Activated T-helper 1 cell treated with anti-CD3 and anti-CD28 coated beads, Interleukin-2, amount 50 U/mL, for 16 hours (primary cell): ENCODE measurements around the gene CHST2.
"Not testable (repeated sequence)": the region's sequence is repeated elsewhere in the genome, so short reads cannot be mapped to it uniquely, and the experiment has no call there.

Experiments used
- DNase-seq, 2 donors: peaks; one replicate each; pipeline ENCODE4 v3.0.0-alpha.2; 2020; ENCODE audit warnings: low read depth in 1 of 2, low spot score in 1 of 2

Gene CHST2

DNA sequence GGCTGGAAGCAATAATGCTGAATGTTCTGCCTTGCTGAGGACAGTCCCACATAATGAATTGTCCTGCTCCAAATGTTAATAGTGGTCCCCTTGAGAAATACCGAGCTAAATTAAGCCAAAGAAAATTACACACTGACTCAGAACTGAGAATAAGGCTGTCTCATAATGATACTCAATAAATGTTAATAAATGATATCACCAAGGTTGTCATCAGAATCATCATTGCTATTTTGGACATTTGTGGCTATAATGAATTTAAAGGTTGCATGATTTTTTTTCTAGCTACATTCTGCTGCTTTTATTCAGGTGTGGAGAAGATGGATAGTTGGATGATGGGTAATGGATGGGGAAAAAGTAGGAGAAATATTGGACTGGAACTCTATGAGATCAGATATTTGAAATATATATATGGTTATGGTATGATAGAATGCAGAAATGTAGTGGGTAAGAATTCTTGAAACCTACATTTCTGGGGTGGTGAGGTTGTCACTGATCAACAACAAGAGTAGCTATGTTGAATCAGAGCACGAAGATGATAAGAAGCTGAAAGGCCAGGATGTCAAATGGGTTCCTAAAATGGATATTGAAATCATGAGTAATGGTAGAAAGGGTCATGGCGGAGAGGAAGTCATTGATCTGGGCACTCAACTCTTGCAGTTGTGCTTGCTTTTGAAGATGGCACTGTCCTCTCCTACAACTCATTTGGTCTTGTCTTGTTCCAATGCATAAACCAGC, 12.8 kb downstream of the CHST2 start:
- DNase-seq, result no peak

- no peak for DNase-seq
These were observed 14.9 kb downstream of the CHST2 start for GRCh38 chr3:143134471-143134870.

- no peak for DNase-seq
These were observed 15.6 kb downstream of the CHST2 start for GRCh38 chr3:143135150-143135549.

GRCh38 chr3:143137435-143138036, 18.0 kb downstream of the CHST2 start:
- no peak for DNase-seq

- DNase-seq, result no peak
These were observed 19.4 kb downstream of the CHST2 start for GRCh38 chr3:143138953-143139352.

DNA sequence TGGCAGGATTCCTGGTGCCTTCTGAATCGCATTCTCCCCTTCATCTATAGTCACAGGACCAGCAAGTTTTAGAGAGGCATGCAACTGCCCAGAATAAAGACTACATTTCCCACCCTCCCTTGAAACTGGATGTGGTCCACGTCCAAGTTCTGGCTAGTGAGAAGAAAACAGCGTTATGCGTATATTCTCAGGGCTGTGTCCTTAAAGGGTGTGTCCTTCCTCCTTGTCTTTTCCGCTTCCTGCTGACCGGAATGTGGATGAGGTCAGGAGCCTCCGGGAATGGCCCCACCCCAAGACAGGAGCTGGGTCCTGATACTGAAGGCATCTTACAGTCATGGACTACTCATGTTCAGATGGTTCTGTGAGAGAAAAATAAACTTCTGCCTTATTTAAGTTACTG, 20.2 kb downstream of the CHST2 start:
- DNase-seq, result no peak

DNA sequence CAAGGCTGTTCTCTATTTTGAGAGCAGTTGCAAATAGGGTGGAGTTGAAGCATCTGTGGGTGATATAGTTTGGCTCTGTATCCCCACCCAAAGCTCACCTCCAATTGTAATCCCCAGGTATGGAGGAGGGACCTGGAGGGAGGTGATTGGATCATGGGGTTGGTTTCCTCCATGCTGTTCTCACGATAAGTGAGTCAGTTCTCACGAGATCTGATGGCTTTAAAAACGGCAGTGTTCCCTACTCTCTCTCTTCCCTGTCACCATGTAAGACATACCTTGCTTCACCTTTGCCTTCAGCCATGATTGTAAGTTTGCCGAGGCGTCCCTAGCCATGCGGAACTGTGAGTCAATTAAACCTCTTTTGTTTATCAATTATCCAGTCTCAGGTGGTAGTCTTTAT, 21.0 kb downstream of the CHST2 start:
- no peak for DNase-seq

- DNase-seq, result no peak
These were observed 22.8 kb downstream of the CHST2 start for GRCh38 chr3:143142354-143142753.

- DNase-seq, result no peak
These were observed 26.3 kb downstream of the CHST2 start for GRCh38 chr3:143145906-143146305.

- no peak for DNase-seq
These were observed 27.1 kb downstream of the CHST2 start for GRCh38 chr3:143146486-143147274.

DNA sequence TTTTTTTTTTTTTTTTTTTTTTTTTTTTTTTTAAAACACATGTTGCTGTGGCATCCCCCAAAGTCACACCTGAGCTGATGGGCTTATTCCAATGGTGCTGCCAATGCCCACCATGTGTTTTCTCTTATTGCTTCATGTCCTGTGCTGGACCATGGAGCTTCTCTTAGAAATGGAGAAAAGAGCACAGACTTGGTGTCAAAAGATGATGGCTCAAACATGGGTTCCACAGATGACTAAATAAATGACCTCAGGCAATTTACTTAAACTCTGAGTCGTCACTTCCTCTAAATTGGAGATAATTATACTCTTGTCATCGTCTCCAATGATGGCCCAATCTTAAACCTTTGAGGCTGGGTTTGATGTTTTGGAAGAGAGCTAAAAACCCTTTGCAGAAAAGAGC, 28.1 kb downstream of the CHST2 start:
- DNase-seq, result no peak

- no peak for DNase-seq
These were observed 30.5 kb downstream of the CHST2 start for GRCh38 chr3:143150071-143150470.

- no peak for DNase-seq
These were observed 31.6 kb downstream of the CHST2 start for GRCh38 chr3:143151004-143151731.

GRCh38 chr3:143152043-143152442, 32.5 kb downstream of the CHST2 start:
- DNase-seq, result no peak

- DNase-seq, result no peak
These were observed 36.2 kb downstream of the CHST2 start for GRCh38 chr3:143155756-143156155.

DNA sequence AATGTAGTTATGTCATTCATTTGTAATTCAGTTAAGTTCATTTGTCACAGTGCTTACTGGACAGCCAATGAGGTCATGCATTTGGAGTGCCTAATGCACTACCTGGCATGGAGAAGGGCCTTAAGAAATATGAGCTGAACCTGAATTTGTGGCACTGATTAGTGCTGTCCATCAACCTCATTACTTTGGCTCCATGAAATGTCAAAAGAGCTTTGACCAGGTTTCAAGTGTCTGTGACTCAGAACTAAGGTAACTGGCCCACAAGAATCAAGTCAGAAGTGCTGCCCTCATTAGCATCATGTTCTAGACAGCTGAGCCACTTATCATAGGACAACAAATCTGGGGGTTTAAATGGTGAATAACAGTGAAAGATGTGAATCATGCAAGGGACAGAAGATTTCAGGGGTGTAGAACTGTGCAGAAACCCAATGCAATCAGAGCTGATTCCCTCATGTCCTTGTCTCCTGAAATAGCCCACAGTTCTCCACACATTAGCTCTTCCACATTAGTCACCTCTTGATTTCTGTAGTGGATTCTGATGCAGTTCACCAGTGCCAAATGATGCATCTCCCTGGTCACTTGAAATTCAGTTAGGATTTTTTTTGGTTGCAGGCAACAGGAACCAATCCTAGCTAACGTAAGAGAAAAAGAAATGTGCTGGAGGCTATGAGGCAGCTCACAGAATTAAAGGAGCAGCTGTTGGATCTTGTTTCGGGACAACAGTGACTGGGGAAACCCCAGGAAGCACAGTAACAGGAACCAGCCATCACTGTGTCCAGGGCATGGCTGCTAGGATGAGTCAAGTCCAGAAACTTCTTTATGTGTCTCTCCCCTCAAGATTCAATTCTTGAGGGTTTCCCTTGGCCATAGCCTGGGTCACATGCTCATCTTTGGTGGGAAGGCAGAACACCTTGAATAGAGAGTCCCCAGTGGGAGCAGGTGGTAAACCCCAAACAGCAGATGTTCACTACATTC, 38.7 kb downstream of the CHST2 start:
- DNase-seq, result no peak

DNA sequence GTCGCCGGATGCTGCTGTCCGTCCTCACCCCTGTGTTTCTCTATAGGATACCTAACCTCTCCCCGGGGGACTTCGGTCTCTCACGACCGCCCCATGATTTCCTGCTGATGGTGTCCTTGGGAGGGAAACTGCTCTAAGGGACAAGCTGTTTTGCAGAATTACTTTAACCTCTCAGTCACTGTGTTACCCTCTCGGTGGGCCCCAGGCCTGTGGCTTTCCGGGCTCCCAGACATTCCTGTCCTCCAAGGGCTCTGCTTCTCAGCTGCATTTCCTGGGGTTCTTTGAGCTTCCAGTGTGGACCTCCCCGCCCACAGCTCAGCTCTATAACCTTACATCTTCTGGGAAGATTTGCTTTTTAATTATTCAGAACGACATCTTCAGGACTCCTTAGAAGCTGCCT, 40.9 kb downstream of the CHST2 start:
- DNase-seq, result no peak

DNA sequence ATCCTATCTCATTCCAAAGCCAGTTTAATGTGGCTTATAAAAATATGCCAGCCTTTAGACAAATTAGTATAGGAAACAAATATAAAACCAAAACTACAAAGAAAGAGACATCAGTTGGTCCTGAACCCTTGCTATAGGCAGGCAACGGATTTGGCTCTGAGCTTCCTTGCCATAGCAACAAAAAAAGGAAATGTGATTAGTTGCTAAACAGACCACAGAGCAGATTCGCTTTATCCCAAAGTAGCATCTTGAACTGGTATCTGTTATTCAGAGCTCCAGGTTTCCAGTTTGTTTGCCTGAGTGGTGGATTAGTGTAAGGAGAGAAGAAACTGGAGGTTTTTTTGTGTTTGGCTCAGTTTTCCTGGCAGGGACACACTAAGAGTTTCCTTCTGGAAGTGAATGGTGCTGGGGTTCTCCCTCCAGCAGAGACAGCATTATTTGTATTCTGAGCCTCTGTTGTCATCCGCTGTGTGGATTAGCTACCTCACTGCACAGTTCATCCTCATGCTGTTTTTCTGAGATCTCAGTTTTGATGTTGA, 44.1 kb downstream of the CHST2 start:
- DNase-seq, result no peak

DNA sequence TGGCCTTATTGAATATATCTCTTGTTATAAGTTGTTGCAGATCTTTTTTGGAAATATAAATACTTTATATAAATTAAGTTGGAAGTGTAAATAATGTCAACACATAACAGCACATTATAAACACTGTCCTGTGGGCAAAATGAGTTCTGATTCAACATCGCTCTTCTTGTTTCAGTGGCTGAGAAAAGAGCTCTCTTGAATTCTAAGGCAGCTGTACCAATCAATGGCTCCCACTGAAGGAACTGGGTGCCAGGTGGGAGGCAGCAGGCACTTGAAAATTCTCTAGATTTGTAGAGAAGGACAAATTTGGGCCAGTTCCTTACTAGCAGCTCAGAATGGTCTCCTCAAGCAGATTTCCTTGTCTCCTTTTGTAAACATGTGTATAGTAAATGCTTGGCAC, 45.6 kb downstream of the CHST2 start:
- DNase-seq, result no peak

DNA sequence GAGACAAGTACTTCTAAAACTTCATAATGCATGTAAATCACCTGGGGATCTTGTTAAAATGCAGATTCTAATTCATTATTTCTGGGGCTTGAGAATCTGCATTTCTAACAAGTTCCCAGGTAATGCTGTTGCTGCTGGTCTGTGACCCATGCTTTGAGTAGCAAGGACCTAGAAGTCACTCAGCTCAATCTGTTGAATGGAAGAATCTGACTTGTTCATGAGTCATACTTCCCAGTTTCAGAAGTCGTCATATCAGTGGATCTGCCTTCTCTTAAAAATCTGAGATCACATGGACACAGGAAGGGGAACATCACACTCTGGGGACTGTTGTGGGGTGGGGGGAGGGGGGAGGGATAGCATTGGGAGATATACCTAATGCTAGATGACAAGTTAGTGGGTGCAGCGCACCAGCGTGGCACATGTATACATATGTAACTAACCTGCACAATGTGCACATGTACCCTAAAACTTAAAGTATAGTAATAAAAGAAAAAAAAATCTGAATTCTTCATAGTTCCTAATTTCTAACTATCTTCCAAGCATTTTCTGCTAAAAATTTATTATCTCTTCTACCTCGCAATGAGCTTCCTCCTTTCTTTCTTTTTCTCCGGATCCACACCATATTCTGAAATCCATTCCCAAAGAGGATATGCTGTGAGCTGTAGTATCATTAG, 46.2 kb downstream of the CHST2 start:
- not testable (repeated sequence) for DNase-seq
